GM19463 (cell line): ENCODE data around the gene CREBBP.

ENCODE experiments used
- ATAC-seq: cut with Tn5 transposase; IDR thresholded peaks from one replicate; pipeline ENCODE4 v1.9.1; 2021; ENCODE audit warnings: mild to moderate bottlenecking, moderate library complexity; ENCODE audit not compliant: unreplicated experiment

The CREBBP gene

GRCh38 chr16:3681206-3681605, 199.3 kb downstream of the CREBBP start:
- ATAC-seq: no peak

GRCh38 chr16:3677994-3678393, 202.5 kb downstream of the CREBBP start:
- ATAC-seq: no peak

- no peak for ATAC-seq
Measured at GRCh38 chr16:3675601-3676130, 204.8 kb downstream of the CREBBP start.
